Activated CD8-positive, alpha-beta memory T cell treated with anti-CD3 and anti-CD28 coated beads for 36 hours (primary cell): Measurements from ENCODE around the gene WEE1. TPM values are rescaled to one million over a fixed set of nuclear protein-coding genes. Genes with fewer than 3 reads are reported as not detected.

ENCODE experiments used
- CTCF ChIA-PET: fragments of 350-600 bp; sonication (Branson Sonifier 250); formaldehyde crosslinking; loops from one replicate; lab custom pipeline; 2021; ENCODE audit warnings: antibody characterized with exemption; lab: Charles Lee
- POLR2A ChIA-PET: fragments of 350-600 bp; sonication (Branson Sonifier 250); formaldehyde crosslinking; loops from one replicate; lab custom pipeline; 2021; ENCODE audit warnings: antibody characterized with exemption; lab: Charles Lee
- total RNA-seq, 2 experiments: library from RNA; stranded (reverse); gene quantifications; one replicate each; pipeline ENCODE4 v1.2.3, GENCODE V29; 2021

WEE1 gene
- total RNA-seq, 2 experiments from 2014 or later, result 54.3 to 61.1 TPM

GRCh38 chr11:9576701-9577381 is 3.4 kb downstream of the WEE1 start:
- CTCF ChIA-PET, result interaction anchor here (1.0 to 2.8 kb wide), 2 partner anchors 20 to 37 kb away, joined by 3 to 14 read pairs; no protein-coding TSS in a partner anchor
- POLR2A ChIA-PET, result interaction anchor here (1.0 to 1.5 kb wide), 3 partner anchors 11 to 171 kb away, joined by 3 to 4 read pairs (median 3); partner anchors contain the start of gene ZNF143

DNA sequence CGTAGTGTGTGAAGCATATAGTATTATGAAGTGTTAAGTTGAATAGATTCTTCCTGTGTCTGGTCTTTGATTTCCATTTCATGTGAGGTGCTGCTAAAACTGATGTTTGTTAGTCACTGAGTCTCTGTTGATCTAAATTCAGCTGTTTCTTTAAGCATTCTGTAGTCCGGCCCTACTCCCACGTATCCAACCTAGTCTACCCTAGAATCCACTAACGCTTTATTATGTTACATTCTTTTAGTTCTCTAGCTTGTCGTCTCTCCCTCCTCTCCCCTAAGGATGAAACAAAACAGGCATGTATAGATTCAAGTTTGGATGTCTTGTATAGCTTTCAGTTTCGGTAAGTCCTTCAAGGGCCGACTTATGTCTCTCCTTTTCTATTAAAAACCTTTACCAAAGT is 4.1 kb downstream of the WEE1 start:
- ChIA-PET CTCF (interaction anchor here (0.8 to 2.8 kb wide), 3 partner anchors 19 to 262 kb away, joined by 3 to 14 read pairs (median 3); no protein-coding TSS in a partner anchor), POLR2A (interaction anchor here (0.7 to 1.5 kb wide), 4 partner anchors 12 to 401 kb away, joined by 3 to 4 read pairs (median 3); partner anchors contain the start of gene ZNF143)

DNA sequence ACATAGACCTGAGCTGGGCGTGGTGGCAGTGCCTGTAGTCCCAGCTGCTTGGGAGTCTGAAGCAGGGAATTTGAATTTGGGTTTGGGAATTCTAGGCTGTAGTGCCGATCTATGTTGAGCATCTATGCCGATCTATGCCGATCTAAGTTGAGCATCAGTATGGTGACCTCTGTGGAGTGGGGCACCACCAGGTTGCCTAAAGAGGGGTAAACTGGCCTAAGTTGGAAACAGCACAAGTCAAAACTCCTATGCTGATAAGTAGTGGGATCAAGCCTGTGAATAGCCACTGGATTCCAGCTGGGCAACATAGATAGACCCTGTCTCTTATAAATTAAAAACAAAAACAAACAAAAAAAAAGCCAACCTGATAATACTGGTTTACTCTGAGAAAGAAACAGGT is 7.4 kb downstream of the WEE1 start:
- ChIA-PET CTCF (no interaction called here), POLR2A (no interaction called here)

GRCh38 chr11:9581556-9582161 is 8.2 kb downstream of the WEE1 start:
- ChIA-PET POLR2A (no interaction called here), CTCF (no interaction called here)

DNA sequence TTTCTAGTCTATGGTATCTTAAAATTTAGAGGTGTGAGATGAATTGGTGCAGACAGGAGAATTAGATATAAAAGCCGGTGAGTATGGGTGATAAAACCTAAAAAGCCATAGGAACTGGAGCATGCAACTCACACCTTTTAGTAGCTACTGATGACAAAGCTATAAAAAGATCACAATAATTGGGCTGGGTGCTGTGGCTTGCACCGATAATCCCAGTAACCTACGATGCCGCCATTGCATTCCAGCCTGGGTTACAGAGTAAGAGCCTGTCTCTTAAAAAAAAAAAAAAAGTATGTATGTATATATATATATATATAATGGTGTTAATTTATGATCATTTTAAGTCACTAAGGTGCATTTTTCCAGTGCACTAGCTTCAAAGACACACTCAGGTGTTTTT is 17.2 kb downstream of the WEE1 start:
- CTCF ChIA-PET, result interaction anchor here (0.8 to 1.5 kb wide), 3 partner anchors 10 to 56 kb away, joined by 3 to 5 read pairs (median 4); no protein-coding TSS in a partner anchor
- POLR2A ChIA-PET, result no interaction called here

DNA sequence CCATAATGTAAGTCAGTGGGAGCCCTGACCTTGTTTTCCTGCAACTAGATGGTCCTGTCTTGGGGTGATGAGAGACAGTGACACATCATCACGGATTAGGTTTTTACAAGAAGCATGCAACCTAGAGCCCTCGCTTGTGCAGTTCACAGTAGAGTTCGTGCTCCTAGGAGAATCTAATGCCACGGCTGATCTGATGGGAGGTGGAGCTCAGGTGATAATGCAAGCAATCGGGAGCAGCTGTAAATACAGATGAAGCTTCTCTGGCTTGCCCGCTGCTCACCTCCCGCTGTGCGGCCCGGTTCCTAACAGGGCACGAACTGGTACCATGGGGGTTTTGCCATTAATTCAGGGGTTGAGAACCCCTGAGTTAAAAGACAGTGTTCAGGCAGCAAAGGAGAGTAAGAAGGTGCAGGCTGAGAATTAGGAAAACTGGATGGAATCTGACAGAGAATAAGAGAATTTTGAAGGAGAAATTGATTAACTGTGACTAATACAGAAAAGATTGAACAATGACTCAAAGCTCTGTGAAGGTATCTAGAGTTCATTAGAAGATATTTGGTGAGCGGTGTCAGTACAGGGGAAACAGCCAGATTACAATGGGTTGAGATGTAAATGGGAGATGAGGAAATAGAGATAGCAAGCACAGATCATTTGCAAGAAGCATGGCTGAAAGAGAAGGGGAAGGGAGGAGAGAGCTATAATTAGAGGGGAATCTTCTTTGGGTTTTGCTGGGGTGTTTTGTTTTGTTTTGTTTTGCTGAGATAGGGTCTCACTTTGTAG is 21.0 kb downstream of the WEE1 start:
- ChIA-PET POLR2A (no interaction called here), CTCF (interaction anchor here (1.3 kb wide), 1 partner anchor 10 kb away, joined by 3 read pairs; no protein-coding TSS in a partner anchor)

GRCh38 chr11:9596926-9597464 is 23.5 kb downstream of the WEE1 start:
- CTCF ChIA-PET, result interaction anchor here (1.2 to 2.8 kb wide), 2 partner anchors 16 to 20 kb away, joined by 3 to 9 read pairs; no protein-coding TSS in a partner anchor
- POLR2A ChIA-PET, result interaction anchor here (1.1 kb wide), 1 partner anchor 212 kb away, joined by 8 read pairs; the partner anchor contains the start of gene IPO7

DNA sequence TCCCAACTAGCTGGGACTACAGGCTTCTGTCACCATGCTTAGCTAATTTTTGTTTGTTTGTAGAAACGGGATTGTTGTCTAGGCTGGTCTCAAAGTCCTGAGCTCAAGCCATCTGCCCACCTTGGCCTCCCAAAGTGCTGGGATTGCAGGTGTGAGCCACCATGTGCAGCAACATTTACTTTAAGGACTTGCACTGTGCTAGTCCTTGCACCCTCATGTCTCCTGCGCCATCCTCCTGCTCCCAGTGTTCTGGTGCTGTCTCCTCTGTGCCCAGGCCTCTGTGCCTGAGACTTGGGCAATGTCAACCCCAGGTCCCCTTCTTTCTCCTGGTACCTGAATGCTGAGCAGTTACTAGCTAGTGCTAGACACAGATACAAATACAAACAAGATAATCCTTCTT is 26.7 kb downstream of the WEE1 start:
- POLR2A ChIA-PET, result interaction anchor here (1.6 to 2.0 kb wide), 2 partner anchors 26 to 140 kb away, joined by 5 to 12 read pairs; partner anchors contain the start of genes WEE1 and ZNF143
- CTCF ChIA-PET, result interaction anchor here (0.7 to 2.4 kb wide), 7 partner anchors 13 to 158 kb away, joined by 3 to 10 read pairs (median 6); partner anchors contain the start of gene WEE1

GRCh38 chr11:9600644-9601036 is 27.2 kb downstream of the WEE1 start:
- ChIA-PET CTCF (interaction anchor here (0.7 to 2.4 kb wide), 10 partner anchors 10 to 158 kb away, joined by 3 to 10 read pairs (median 4); partner anchors contain the start of gene WEE1), POLR2A (interaction anchor here (1.1 to 2.0 kb wide), 5 partner anchors 11 to 158 kb away, joined by 3 to 12 read pairs (median 5); partner anchors contain the start of genes WEE1 and ZNF143)

GRCh38 chr11:9601037-9601875 is 27.8 kb downstream of the WEE1 start:
- CTCF ChIA-PET, result interaction anchor here (0.6 to 2.4 kb wide), 11 partner anchors 10 to 157 kb away, joined by 3 to 10 read pairs (median 4); partner anchors contain the start of gene WEE1
- POLR2A ChIA-PET, result interaction anchor here (1.1 to 2.0 kb wide), 5 partner anchors 10 to 158 kb away, joined by 3 to 12 read pairs (median 5); partner anchors contain the start of genes WEE1 and ZNF143

DNA sequence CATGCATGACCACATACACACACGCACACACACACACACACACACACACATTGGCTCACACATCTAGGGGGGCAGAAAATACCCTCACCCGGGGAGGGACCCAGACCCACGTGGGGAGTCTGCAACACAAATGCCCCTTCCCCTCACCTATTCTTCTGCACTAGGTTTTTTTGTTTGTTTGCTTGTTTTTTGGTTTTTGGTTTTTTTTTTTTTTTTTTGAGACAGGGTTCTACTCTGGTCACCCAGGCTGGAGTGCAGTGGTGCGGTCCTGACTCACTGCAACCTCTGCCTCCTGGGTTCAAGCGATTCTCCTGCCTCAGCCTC is 28.4 kb downstream of the WEE1 start:
- ChIA-PET CTCF (interaction anchor here (0.6 to 2.4 kb wide), 8 partner anchors 11 to 156 kb away, joined by 3 to 10 read pairs (median 4); no protein-coding TSS in a partner anchor), POLR2A (interaction anchor here (1.1 to 2.0 kb wide), 4 partner anchors 10 to 157 kb away, joined by 3 to 12 read pairs (median 6); partner anchors contain the start of gene WEE1)

DNA sequence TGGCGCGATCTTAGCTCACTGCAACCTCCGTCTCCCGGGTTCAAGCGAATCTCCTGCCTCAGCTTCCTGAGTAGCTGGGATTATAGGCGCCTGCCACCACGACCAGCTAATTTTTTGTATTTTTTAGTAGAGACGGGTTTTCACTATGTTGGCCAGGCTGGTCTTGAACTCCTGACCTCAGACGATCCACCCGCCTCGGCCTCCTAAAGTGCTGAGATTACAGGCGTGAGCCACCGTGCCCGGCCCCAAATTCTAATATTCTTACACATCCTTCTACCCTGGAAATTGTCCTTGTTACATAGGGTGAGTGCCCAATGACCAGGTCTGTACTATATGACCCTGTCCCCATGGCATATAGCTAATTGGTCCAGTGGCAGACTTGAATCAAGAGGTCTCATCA is 29.7 kb downstream of the WEE1 start:
- ChIA-PET POLR2A (interaction anchor here (1.5 kb wide), 1 partner anchor 30 kb away, joined by 4 read pairs; the partner anchor contains the start of gene WEE1), CTCF (interaction anchor here (0.9 kb wide), 1 partner anchor 11 kb away, joined by 3 read pairs; no protein-coding TSS in a partner anchor)

DNA sequence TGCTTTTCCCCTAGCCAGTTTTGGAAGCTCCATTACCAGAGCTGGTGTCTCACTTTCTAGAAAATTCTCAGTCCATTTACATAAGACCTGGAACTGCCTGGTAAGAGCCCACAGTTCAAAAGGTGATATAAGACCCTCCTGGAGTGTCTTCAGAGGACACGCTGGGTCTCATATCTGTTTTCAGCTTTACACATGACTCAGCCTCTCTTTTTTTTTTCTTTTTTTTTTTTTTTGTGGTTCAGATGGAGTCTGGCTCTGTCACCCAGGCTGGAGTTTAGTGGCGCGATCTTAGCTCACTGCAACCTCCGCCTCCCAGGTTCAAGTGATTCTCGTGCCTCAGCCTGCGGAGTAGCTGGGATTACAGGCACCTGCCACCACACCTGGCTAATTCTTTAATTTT is 30.7 kb downstream of the WEE1 start:
- ChIA-PET POLR2A (interaction anchor here (1.5 kb wide), 1 partner anchor 31 kb away, joined by 4 read pairs; the partner anchor contains the start of gene WEE1), CTCF (interaction anchor here (0.6 to 1.2 kb wide), 3 partner anchors 9 to 427 kb away, joined by 3 to 6 read pairs (median 3); no protein-coding TSS in a partner anchor)

GRCh38 chr11:9605742-9606141 is 32.3 kb downstream of the WEE1 start:
- CTCF ChIA-PET, result no interaction called here

GRCh38 chr11:9606809-9607510 is 33.5 kb downstream of the WEE1 start:
- ChIA-PET CTCF (no interaction called here), POLR2A (no interaction called here)

More at GRCh38 chr11:9605742-9606141, 32.3 kb downstream of the WEE1 start:
- POLR2A ChIA-PET, result no interaction called here

DNA sequence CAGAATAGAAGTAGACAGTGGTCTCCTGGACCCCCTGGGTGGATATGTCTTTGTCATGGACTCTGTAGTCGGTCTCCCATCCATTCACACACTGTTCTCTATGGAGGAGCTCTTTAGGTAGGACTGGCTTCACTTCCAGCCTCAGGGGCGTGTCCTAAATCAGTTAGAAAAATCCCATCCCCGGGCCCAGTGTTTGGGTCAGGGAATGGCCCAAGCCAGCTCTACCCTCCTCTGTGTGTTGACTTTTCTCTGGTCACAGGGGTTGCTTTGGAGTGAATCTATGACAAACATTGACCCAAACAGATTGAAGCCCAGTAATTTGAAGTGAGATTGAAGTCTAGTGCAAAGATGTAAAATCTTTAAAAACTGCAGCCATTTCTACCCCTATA is 34.0 kb downstream of the WEE1 start:
- ChIA-PET CTCF (no interaction called here), POLR2A (no interaction called here)
